Bronchial epithelial cell (primary cell): ENCODE measurements around the gene MLPH. TPM values are rescaled to one million over a fixed set of nuclear protein-coding genes. Genes with fewer than 3 reads are reported as not detected.
A peak's percentile ranks its signal among the peaks of the same experiment; 100 is the strongest.

Source experiments
- DNase-seq: peaks from one replicate; pipeline ENCODE4 v3.0.0-alpha.2; 2010; ENCODE audit warnings: low read depth
- FAIRE-seq: peaks from 2 replicates; lab custom pipeline; 2011; peaks lifted over from hg19 to GRCh38; lab: Jason Lieb, UNC
- H3K27me3 ChIP-seq: 2 replicates; pipeline ENCODE4 v1.5.1; 2011; ENCODE audit warnings: low read length; ENCODE audit not compliant: control insufficient read depth, insufficient read depth
- H3K36me3 ChIP-seq: 2 replicates; pipeline ENCODE4 v1.5.1; 2011; ENCODE audit warnings: low read length; ENCODE audit not compliant: control insufficient read depth, insufficient read depth
- H3K4me3 ChIP-seq: 2 replicates; pipeline ENCODE4 v1.5.1; 2011; ENCODE audit warnings: mild to moderate bottlenecking, low read depth, low read length, control low read depth
- total RNA-seq: library from RNA; depleted of rRNA; stranded (reverse); fragments of >200 nt; gene quantifications from 2 replicates; pipeline ENCODE4 v1.2.1, GENCODE V29; 2014
- TF ChIP-seq, protein P1 (sequence below): IDR thresholded peaks from 2 replicates; pipeline ENCODE4 v1.5.1; 2011; ENCODE audit warnings: mild to moderate bottlenecking, moderate library complexity, low read length, control low read depth, inconsistent platforms; ENCODE audit not compliant: insufficient read depth, severe bottlenecking

Gene MLPH
- total RNA-seq, 1 donor from 2014 or later = 6.6 TPM

GRCh38 chr2:237507512-237507911 lies 20.5 kb downstream of the MLPH start:
- TF ChIP-seq, protein P1, sequence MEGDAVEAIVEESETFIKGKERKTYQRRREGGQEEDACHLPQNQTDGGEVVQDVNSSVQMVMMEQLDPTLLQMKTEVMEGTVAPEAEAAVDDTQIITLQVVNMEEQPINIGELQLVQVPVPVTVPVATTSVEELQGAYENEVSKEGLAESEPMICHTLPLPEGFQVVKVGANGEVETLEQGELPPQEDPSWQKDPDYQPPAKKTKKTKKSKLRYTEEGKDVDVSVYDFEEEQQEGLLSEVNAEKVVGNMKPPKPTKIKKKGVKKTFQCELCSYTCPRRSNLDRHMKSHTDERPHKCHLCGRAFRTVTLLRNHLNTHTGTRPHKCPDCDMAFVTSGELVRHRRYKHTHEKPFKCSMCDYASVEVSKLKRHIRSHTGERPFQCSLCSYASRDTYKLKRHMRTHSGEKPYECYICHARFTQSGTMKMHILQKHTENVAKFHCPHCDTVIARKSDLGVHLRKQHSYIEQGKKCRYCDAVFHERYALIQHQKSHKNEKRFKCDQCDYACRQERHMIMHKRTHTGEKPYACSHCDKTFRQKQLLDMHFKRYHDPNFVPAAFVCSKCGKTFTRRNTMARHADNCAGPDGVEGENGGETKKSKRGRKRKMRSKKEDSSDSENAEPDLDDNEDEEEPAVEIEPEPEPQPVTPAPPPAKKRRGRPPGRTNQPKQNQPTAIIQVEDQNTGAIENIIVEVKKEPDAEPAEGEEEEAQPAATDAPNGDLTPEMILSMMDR = no peak
- Histone ChIP-seq H3K27me3 (no peaks in the 10 kb centered on the region), H3K36me3 (peaks cover 2% of the 10 kb centered on the region), H3K4me3 (no peak overlapping the region)
- DNase-seq (no peak), FAIRE-seq (peak; percentile 62)

DNA sequence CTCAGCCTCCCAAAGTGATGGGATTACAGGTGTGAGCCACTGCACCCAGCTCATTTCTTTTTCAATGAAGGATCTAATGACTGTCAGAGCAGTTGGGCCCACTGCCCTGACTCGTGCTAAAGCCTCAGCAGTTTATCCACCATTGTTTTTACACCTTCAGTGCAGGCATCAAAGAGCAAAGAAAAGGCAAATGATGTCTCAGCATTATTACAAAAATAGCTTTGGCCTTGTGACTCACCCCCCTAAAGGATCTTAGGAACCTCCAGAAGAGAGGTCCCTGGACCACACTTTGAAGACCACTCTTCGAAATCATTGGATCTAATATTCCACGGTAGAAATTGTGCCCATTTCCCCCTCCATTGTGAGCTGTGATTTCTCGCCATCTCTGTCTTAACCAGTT lies 21.3 kb downstream of the MLPH start:
- H3K36me3 ChIP-seq = peaks cover 2% of the 10 kb centered on the region
- TF ChIP-seq, protein P1 = no peak
- DNase-seq (no peak), FAIRE-seq (no peak)
- no peak overlapping the region for H3K4me3 ChIP-seq
- H3K27me3 ChIP-seq = no peaks in the 10 kb centered on the region

DNA sequence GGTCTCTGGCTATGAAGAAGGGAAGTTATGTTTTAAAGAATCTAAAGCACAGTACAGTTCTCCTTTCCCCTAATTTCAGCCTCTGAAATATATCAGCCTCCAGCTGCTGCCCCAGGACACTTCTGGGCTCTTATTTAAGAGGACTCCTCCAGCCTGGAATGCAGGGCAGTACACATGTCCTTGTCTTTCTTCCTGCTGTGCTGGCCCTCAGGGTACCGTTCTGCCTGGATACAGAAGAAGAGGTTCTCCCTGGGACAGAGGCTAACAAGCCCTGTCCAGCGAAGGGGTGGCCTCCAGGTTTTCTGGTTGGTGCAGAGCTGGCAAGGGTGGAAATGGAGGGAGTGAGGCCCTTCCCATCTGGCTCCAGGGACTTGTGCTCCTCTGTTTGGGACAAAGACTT lies 22.1 kb downstream of the MLPH start:
- H3K4me3 ChIP-seq = no peak overlapping the region
- TF ChIP-seq, protein P1 = no peak
- H3K27me3 ChIP-seq = no peaks in the 10 kb centered on the region
- FAIRE-seq = no peak
- no peak for DNase-seq
- H3K36me3 ChIP-seq = peaks cover 2% of the 10 kb centered on the region

GRCh38 chr2:237509905-237510304 lies 22.9 kb downstream of the MLPH start:
- DNase-seq (no peak), FAIRE-seq (no peak)
- Histone ChIP-seq H3K4me3 (no peak overlapping the region), H3K36me3 (peaks cover 2% of the 10 kb centered on the region), H3K27me3 (no peaks in the 10 kb centered on the region)
- TF ChIP-seq, protein P1 = no peak

DNA sequence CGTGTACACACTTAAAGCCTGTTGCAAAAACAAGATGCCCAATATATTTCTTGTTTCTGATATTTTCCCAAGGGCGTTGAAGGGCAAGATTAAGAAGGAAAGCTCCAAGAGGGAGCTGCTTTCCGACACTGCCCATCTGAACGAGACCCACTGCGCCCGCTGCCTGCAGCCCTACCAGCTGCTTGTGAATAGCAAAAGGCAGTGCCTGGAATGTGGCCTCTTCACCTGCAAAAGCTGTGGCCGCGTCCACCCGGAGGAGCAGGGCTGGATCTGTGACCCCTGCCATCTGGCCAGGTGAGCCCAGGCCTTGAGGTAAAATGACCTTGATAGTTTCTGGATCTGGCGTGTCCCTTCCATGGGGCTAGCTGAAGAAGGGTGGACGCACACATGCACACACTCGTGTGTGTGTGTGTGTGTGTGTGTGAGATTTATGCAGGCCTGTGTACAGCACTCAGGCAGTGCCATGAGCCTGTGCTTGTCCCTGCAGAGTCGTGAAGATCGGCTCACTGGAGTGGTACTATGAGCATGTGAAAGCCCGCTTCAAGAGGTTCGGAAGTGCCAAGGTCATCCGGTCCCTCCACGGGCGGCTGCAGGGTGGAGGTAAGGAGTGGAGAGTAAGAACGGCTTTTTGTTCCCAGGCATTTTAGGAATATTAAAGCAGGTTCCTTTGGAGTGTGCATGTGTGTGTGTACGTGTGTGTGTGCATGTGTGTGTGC lies 23.6 kb downstream of the MLPH start:
- TF ChIP-seq, protein P1 = no peak
- DNase-seq = no peak
- no peak for FAIRE-seq
- Histone ChIP-seq H3K36me3 (peaks cover 2% of the 10 kb centered on the region), H3K4me3 (no peak overlapping the region), H3K27me3 (no peaks in the 10 kb centered on the region)

DNA sequence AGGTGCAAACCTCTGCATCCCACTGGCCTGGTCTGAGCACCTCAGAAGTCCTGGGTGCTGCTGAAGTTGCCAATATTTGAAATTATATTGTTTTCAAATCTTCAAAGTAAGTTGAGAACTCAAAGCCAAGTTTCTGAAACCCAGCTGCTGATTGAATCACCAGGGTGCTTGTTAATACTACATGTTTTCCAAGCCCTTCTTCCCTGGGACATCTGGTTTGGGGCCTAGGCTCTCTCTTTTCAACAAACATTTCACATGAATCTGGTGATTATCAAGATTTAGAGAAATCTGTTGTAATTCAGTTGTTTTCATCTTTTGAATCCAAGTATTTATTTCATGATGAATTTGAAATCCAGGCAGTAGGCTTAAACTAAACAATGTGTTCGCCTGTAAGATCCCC lies 24.4 kb downstream of the MLPH start:
- no peak for DNase-seq
- Histone ChIP-seq H3K27me3 (no peaks in the 10 kb centered on the region), H3K4me3 (no peak overlapping the region), H3K36me3 (peaks cover 2% of the 10 kb centered on the region)
- FAIRE-seq = no peak
- TF ChIP-seq, protein P1 = no peak
